HepG2 (cell line): Measurements from ENCODE around the gene COX4I1. TPM values are rescaled to one million over a fixed set of nuclear protein-coding genes. Genes with fewer than 3 reads are reported as not detected.

Experiments used
- ARNTL ChIP-seq: sonication (generic); formaldehyde crosslinking; IDR thresholded peaks from 2 replicates; pipeline ENCODE4 v1.4.0; 2020; ENCODE audit warnings: mild to moderate bottlenecking, missing genetic modification reagents
- EHMT2 ChIP-seq: fragments of 200-600 bp; sonication (generic); IDR thresholded peaks from 2 replicates; pipeline ENCODE4 v1.7.0; 2017; ENCODE audit warnings: antibody characterized with exemption, low read depth, low read length, borderline replicate concordance
- FIP1L1 ChIP-seq: fragments of 200-400 bp; formaldehyde crosslinking; IDR thresholded peaks from 2 replicates; pipeline ENCODE4 v1.6.1; 2018; ENCODE audit warnings: low read depth, mild to moderate bottlenecking, low read length, moderate library complexity, borderline replicate concordance; ENCODE audit not compliant: insufficient read depth
- HMGA1 ChIP-seq: sonication (generic); formaldehyde crosslinking; conservative IDR thresholded peaks from 2 replicates; pipeline ENCODE4 v1.4.0; 2020; ENCODE audit warnings: missing genetic modification reagents
- HNF4G ChIP-seq, 2 experiments: sonication (generic) in 1 of 2; formaldehyde crosslinking in 1 of 2; IDR thresholded peaks; 2 replicates each; pipeline versions ENCODE4 v1.4.0 to v1.6.1; 2011 to 2020; ENCODE audit warnings: borderline replicate concordance in 2 of 2, low read depth in 2 of 2, mild to moderate bottlenecking in 2 of 2, low read length in 1 of 2, missing genetic modification reagents in 1 of 2, moderate library complexity in 1 of 2
- KLF6 ChIP-seq: IDR thresholded peaks from 2 replicates; pipeline ENCODE4 v1.8.0; 2016; ENCODE audit warnings: missing biosample characterization, missing genetic modification reagents
- SMARCE1 ChIP-seq: fragments of 450-650 bp; IDR thresholded peaks from 2 replicates; pipeline ENCODE4 v1.6.1; 2017; ENCODE audit warnings: borderline replicate concordance
- ZNF205 ChIP-seq: IDR thresholded peaks from 2 replicates; pipeline ENCODE4 v1.6.1; 2018; ENCODE audit warnings: missing biosample characterization, missing genetic modification reagents
- ZNF274 ChIP-seq: sonication (generic); formaldehyde crosslinking; IDR thresholded peaks from 2 replicates; pipeline ENCODE4 v1.5.1; 2020; ENCODE audit warnings: mild to moderate bottlenecking, missing genetic modification reagents
- ZNF350 ChIP-seq: sonication (generic); formaldehyde crosslinking; IDR thresholded peaks from 2 replicates; pipeline ENCODE4 v1.4.0; 2020; ENCODE audit warnings: mild to moderate bottlenecking, low read depth, missing genetic modification reagents, borderline replicate concordance
- ZNF737 ChIP-seq: sonication (generic); formaldehyde crosslinking; IDR thresholded peaks from 2 replicates; pipeline ENCODE4 v1.5.0; 2020; ENCODE audit warnings: missing genetic modification reagents, mild to moderate bottlenecking, borderline replicate concordance
- ZNF761 ChIP-seq: sonication (generic); formaldehyde crosslinking; conservative IDR thresholded peaks from 2 replicates; pipeline ENCODE4 v1.4.0; 2020; ENCODE audit warnings: mild to moderate bottlenecking, missing genetic modification reagents
- ZNF773 ChIP-seq: sonication (generic); formaldehyde crosslinking; IDR thresholded peaks from 2 replicates; pipeline ENCODE4 v1.4.0; 2020; ENCODE audit warnings: missing genetic modification reagents, borderline replicate concordance
- polyA plus RNA-seq, 8 experiments: library from polyadenylated mRNA; depleted of rRNA in 3 of 8; stranded (reverse) in 7 of 8; unstranded in 1 of 8; fragments of >200 nt; fragmentation: Illumina TruSeq in 4 of 8; extraction: Trizol in 4 of 8; gene quantifications; 2 replicates each; pipeline versions ENCODE4 v1.2.1 to v1.2.3, GENCODE V29; 2011 to 2016; ENCODE audit warnings: low read depth in 4 of 8, missing spikeins in 1 of 8, mixed read lengths in 1 of 8; ENCODE audit not compliant: insufficient read depth in 1 of 8
- total RNA-seq, 5 experiments: library from RNA; depleted of rRNA; stranded (reverse); fragments of >200 nt; fragmentation: Illumina TruSeq; extraction: Trizol; gene quantifications; 2 replicates each; pipeline ENCODE4 v1.2.3, GENCODE V29; 2016; ENCODE audit warnings: low read depth in 1 of 5
- TF ChIP-seq, protein P1 (sequence below): sonication (generic); formaldehyde crosslinking; IDR thresholded peaks from 2 replicates; pipeline ENCODE4 v1.8.1; 2022; ENCODE audit warnings: low read depth, mild to moderate bottlenecking, missing genetic modification reagents
- TF ChIP-seq, protein P2 (sequence below): sonication (generic); formaldehyde crosslinking; conservative IDR thresholded peaks from 2 replicates; pipeline ENCODE4 v1.4.0; 2020; ENCODE audit warnings: missing genetic modification reagents
- TF ChIP-seq, protein P3 (sequence below): sonication (generic); formaldehyde crosslinking; IDR thresholded peaks from 2 replicates; pipeline ENCODE4 v1.9.0; 2022; ENCODE audit warnings: low read depth, missing genetic modification reagents
- TF ChIP-seq, protein P4 (sequence below): sonication (generic); formaldehyde crosslinking; IDR thresholded peaks from 2 replicates; pipeline ENCODE4 v1.4.0; 2020; ENCODE audit warnings: missing genetic modification reagents

Gene COX4I1
- total and polyA plus RNA-seq, 2 of the 13 experiments (the other 11 are each of a cell fraction or from before 2014, with no cell fraction given): 658 to 902 TPM

DNA sequence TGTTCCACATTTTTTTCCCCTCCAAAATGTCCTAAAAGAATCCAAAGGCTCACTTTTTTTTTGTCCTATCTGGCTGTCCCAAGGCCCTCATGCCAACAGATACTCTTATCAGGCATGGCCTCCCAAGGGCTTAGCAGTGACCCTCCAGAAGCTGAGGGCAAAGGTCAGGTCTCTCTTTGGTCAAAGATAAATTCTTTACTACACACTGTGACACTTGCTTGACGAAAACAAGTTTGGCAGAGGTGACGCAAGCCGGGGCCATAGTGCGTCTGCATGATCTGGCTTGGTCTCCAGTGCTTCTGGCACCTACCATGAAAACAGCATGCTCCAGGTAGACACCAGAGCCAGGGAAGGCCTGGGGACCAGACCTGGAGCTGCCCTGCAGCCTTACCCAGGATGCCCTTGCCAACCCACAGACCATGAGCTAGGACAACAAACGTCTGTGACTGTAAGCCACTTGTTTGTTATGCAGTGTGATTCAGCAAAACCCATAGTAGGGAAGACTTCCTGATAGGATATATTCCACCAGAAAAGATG is 50.9 kb downstream of the COX4I1 start (continued):
- TF ChIP-seq, protein P1, sequence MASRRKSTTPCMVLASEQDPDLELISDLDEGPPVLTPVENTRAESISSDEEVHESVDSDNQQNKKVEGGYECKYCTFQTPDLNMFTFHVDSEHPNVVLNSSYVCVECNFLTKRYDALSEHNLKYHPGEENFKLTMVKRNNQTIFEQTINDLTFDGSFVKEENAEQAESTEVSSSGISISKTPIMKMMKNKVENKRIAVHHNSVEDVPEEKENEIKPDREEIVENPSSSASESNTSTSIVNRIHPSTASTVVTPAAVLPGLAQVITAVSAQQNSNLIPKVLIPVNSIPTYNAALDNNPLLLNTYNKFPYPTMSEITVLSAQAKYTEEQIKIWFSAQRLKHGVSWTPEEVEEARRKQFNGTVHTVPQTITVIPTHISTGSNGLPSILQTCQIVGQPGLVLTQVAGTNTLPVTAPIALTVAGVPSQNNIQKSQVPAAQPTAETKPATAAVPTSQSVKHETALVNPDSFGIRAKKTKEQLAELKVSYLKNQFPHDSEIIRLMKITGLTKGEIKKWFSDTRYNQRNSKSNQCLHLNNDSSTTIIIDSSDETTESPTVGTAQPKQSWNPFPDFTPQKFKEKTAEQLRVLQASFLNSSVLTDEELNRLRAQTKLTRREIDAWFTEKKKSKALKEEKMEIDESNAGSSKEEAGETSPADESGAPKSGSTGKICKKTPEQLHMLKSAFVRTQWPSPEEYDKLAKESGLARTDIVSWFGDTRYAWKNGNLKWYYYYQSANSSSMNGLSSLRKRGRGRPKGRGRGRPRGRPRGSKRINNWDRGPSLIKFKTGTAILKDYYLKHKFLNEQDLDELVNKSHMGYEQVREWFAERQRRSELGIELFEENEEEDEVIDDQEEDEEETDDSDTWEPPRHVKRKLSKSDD (CRISPR knock-in tag): peak; percentile 95
- TF ChIP-seq ZNF737 (CRISPR knock-in tag) (0 out of 2 replicates have a peak, but pooled peaks have one; percentile 49), KLF6 (no peak), ZNF773 (CRISPR knock-in tag) (no peak), SMARCE1 (no peak), ZNF274 (CRISPR knock-in tag) (no peak), HNF4G (IDR thresholded peaks at IDR 0.05; ENCODE audit: borderline replicate concordance, low read depth, low read length) (peak; percentile 32; the same call in 1 of the 2 replicates), HNF4G (CRISPR knock-in tag; IDR thresholded peaks at IDR 0.05; ENCODE audit: borderline replicate concordance, low read depth) (no peak), ARNTL (CRISPR knock-in tag) (0 out of 2 replicates have a peak, but pooled peaks have one; percentile 55), ZNF205 (CRISPR knock-in tag) (no peak), FIP1L1 (no peak), EHMT2 (peak; percentile 44; the same call in 1 of the 2 replicates), ZNF761 (CRISPR knock-in tag) (no peak), ZNF350 (CRISPR knock-in tag) (peak; percentile 65; the same call in 1 of the 2 replicates), HMGA1 (no peak)
- TF ChIP-seq, protein P2, sequence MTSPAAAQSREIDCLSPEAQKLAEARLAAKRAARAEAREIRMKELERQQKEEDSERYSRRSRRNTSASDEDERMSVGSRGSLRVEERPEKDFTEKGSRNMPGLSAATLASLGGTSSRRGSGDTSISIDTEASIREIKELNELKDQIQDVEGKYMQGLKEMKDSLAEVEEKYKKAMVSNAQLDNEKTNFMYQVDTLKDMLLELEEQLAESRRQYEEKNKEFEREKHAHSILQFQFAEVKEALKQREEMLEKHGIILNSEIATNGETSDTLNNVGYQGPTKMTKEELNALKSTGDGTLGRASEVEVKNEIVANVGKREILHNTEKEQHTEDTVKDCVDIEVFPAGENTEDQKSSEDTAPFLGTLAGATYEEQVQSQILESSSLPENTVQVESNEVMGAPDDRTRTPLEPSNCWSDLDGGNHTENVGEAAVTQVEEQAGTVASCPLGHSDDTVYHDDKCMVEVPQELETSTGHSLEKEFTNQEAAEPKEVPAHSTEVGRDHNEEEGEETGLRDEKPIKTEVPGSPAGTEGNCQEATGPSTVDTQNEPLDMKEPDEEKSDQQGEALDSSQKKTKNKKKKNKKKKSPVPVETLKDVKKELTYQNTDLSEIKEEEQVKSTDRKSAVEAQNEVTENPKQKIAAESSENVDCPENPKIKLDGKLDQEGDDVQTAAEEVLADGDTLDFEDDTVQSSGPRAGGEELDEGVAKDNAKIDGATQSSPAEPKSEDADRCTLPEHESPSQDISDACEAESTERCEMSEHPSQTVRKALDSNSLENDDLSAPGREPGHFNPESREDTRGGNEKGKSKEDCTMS (CRISPR knock-in tag): no peak
- TF ChIP-seq, protein P3, sequence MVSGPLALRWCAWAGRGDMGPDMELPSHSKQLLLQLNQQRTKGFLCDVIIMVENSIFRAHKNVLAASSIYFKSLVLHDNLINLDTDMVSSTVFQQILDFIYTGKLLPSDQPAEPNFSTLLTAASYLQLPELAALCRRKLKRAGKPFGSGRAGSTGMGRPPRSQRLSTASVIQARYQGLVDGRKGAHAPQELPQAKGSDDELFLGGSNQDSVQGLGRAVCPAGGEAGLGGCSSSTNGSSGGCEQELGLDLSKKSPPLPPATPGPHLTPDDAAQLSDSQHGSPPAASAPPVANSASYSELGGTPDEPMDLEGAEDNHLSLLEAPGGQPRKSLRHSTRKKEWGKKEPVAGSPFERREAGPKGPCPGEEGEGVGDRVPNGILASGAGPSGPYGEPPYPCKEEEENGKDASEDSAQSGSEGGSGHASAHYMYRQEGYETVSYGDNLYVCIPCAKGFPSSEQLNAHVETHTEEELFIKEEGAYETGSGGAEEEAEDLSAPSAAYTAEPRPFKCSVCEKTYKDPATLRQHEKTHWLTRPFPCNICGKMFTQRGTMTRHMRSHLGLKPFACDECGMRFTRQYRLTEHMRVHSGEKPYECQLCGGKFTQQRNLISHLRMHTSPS (CRISPR knock-in tag): peak; percentile 68; the same call in 1 of the 2 replicates
- TF ChIP-seq, protein P4, sequence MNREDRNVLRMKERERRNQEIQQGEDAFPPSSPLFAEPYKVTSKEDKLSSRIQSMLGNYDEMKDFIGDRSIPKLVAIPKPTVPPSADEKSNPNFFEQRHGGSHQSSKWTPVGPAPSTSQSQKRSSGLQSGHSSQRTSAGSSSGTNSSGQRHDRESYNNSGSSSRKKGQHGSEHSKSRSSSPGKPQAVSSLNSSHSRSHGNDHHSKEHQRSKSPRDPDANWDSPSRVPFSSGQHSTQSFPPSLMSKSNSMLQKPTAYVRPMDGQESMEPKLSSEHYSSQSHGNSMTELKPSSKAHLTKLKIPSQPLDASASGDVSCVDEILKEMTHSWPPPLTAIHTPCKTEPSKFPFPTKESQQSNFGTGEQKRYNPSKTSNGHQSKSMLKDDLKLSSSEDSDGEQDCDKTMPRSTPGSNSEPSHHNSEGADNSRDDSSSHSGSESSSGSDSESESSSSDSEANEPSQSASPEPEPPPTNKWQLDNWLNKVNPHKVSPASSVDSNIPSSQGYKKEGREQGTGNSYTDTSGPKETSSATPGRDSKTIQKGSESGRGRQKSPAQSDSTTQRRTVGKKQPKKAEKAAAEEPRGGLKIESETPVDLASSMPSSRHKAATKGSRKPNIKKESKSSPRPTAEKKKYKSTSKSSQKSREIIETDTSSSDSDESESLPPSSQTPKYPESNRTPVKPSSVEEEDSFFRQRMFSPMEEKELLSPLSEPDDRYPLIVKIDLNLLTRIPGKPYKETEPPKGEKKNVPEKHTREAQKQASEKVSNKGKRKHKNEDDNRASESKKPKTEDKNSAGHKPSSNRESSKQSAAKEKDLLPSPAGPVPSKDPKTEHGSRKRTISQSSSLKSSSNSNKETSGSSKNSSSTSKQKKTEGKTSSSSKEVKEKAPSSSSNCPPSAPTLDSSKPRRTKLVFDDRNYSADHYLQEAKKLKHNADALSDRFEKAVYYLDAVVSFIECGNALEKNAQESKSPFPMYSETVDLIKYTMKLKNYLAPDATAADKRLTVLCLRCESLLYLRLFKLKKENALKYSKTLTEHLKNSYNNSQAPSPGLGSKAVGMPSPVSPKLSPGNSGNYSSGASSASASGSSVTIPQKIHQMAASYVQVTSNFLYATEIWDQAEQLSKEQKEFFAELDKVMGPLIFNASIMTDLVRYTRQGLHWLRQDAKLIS (CRISPR knock-in tag): no peak
